ENCODE data around the gene ADD2.

The ADD2 gene

DNA sequence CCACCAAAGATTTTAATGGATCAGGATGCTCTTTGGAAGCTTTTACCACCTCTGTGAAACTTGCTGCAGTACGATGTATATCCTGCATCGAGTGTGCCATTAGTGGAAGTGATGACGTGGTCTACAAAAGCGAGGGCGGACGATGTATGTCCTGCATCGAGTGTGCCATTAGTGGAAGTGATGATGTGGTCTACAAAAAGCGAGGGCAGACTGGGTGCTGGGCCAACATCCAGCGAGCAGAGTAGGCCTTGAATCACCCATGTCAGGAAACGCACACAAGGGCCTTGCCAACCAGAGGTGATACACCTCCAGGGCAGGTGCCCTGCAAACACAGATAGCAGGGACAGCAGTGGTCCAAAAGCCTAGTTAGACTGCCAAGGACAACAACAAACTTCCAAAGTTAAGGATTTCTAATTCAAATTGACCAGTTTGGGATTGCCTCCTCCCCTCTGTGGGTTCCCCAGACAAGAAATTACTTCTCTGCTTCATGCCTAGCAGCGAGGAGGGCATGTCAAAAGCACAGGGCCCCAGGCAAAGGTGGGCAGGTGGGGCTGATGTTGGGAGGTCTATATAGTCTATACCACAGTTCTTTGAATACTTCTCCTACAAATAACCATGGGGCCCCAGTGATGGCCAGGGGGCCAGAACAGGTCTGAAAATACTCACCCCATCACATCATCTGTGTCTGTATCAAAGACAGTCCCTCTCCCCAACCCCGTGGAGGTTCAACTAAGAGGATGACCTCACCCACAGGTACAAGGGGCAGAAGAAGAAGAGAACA is 70.2 kb downstream of the ADD2 start:
- no peak for DNase-seq

DNA sequence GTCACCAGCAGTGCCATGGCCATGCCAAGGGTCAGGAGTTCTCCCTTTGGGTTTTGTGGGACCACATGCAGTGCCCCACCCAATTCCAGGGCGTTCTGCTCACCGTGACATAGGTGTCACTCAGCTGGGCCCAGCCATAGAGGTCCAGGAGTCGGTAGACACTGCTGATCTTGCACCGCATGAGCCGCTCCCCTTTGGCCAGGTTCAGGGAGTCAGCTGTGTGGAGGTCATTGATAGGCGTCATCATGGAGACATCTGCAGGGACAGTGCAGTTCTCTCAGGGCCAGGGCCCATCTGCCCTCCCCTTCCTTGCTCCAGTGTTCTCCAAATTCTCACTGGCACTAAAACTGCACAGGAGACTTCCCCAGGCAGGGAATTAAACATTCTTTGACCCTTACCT is 71.9 kb downstream of the ADD2 start:
- DNase-seq = no peak

DNA sequence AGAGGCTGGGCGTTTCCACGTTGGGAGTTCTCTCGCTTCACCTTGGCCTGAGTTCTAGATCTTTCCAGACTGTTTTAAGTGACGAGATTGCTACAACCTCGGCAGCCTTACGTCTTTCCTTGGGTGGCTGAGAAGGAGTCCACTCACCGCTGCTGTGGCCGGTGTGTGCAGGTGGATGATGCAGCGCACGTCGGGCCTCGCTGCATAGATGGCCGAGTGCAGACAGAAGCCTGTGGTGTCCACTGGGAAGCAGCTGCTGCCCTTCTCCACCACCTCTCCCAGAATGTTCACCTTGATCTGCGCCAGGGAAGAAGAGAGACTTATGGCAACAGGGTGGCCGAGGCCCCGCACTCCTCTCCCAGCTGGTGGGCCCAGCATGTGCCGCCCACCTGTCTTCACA is 75.7 kb downstream of the ADD2 start:
- DNase-seq = no peak

DNA sequence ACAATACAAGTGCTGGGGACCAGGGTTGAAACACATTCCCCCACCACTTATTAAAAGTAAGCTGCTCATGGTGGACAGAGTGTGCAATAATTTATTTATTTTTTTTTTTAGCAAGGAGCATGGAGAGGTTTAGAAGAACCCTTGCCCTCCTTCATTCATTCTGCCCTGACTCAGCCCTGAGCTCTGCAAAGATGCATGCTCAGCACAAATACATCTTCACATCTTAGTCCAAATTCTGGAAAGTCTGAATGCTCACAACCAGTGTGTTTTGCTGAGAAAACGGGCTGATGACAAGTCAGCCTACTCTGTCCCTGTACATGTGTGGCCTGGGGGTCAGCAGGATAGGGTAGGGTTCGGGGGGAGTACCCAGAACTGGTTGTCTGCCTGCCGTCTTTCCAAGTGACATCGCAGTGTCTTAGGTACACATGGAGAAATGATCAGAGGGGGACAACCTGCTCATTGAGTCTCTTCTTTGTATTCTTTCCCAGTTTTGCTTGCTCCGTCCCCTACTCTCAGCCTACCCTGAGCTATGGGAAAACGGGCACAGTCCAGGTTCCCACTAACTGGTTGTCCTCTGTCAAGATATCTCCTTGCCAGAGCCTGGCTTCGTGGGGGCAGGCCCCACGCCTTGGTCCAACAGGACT is 76.4 kb downstream of the ADD2 start:
- no peak for DNase-seq

DNA sequence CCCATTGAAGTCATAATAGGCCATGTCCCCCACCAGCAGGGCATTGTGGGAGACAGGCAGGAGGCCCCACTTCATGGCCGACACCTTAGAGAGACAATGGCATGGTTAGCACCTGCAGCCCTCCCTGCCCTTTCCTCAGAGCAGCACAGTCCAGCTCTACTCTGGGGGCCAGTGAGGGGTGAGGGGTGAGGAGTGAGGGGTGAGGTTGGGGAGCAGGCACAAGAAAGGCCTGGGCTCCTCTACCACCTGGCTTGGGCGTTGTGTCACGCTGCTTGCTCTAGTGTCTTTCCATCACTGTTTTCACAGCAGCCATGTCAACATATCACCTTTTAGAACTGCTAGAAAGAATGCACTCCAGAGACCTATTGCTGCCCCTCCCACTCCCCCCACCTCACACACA is 77.2 kb downstream of the ADD2 start:
- DNase-seq = no peak

DNA sequence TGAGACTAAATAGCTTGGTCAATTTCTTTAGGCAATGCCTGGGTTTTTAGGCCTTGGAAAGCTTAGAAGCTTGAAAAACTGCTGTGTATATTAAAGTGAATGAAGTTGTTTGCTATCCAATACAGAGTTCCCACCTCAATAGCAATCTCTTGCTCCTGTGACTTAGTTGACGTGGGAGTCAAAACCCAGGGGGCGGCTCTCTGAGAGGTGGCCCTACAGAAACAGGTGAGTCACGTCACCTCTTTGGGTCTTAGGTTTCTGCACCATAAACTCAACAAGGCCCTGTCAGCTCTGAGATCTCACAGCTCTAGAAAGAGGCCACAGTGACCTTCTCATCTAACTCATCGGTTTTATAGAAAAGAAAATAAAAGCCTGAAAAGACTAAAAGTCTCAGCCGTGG is 79.6 kb downstream of the ADD2 start:
- DNase-seq = no peak

DNA sequence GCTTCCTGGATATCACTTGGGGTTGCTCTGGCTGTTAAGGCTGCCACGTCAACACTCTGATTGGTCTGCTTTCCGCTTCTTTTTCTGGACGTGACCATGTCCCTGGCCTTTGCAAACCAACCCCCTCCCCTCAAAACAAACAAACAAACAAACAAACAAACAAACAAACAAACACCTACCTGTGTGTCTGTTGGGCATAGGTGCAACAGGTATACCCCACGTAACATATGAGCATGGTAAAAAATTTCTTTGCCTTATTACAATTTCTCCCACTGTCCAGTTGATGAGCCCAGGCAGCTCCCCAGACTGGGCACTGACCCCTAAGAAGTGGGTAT is 80.6 kb downstream of the ADD2 start:
- DNase-seq = no peak

DNA sequence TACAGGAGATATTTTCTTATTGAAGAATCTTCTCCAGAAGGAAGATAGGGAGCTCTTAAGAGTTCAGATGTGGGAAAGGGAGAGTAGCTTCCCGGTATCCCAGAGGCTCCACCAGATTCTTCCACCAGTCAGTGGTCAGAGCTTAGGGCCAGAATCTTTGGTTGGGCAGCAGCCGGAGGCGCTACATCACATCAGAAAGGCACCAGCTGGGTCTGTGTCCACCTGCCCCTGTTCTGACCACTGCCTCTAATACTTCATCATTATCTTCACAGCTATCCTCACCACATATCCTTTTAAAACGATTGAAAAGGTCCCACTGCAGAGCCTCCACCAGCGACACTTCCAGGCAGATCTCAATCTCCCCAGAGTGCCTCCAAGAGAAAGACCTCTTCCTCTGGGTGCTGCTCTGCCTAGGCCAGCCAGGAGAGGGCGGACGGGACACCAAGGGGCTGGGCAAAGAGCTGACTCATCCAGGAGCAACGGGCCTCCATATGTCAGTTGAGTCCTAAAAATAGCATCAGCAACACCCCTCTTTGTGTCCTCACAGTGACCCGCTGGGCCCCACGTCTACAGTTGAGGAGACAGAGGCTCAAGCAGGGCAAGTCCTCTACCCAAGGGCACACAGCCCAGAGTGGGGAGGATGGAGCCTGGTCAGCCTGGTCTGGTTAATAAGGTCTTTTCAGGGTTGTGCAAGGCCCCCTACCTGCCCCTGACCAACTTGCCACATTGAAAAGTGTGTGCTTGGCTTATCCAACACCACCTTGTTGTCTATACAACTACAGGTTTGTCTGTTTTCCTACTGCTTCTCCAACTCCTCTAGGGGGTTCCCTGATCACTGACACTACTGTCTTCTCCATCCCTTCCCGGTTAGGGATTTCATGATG is 81.2 kb downstream of the ADD2 start:
- DNase-seq = peak; percentile 41

DNA sequence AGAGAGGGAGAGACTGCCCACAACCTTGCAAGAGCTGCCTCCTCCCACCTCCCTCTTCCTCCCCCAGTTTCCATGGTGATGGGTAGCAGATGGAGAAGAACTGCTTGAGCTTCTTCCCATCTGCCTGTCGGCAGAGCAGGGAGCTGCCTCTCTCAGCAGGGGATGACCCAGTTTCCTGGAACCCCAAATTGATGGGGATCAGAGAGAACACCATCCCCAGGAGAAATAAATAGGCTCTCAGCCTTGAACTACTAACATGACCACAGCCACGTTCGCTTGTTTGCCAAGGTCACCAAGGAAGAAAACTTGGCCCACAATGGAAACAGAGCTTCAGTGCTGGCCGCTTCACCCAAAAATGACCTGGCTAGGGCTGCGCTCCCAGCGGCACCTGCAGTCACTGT is 82.2 kb downstream of the ADD2 start:
- DNase-seq = peak; percentile 92

DNA sequence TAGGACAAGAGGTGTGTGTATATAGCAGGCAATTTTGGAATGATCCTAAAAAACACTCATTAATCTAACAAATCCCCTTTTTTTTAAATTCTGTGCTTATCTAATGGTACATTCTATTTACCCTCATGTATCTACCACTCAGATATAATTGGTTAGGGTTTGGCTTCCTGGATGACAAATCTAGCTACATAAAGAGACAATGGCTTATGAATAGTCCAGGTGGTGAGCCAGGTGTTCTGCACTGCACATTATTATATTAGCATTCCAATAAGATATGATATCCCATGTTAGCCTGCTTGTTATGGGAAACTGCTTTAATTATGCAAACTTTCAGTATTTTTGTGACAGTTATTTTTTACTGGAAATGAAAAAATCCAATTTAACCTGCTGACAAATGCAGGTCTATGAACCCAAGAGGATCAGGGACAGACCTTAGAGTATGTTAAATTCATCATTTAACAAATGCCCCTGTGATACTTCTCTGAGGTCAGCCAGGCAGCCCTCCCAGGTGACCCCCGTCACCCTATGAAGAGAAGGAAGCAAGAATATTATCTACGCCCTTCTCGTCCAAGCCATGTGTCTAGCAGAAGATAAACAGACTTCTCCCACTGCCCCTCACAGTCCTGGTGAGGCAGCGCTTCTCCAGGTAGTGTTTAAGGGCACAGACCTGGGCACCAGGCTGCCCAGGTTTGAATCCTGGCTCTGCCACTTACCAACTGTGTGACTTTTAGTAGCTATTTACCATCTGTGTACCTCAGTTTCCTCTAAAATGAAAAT is 83.0 kb downstream of the ADD2 start:
- DNase-seq = peak; percentile 23

DNA sequence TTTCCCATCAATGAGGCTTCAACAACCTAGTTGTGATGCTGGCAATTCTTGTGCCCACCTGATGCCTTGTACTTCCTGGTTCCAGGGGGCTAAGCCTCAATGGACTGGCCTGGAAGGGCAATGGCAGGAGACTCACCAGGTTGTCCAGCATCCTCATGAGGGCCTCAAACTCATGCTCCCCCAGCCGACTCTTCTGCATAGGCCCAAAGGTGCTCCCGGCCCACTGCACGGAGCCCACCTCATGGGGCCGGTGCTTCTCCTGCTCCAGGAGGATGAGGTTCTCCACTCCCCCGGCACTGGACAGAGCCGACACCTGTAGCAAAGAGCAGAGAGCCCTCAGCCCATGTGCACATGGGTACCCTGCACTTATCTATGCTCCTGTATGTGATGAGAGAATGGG is 84.5 kb downstream of the ADD2 start:
- no peak for DNase-seq

DNA sequence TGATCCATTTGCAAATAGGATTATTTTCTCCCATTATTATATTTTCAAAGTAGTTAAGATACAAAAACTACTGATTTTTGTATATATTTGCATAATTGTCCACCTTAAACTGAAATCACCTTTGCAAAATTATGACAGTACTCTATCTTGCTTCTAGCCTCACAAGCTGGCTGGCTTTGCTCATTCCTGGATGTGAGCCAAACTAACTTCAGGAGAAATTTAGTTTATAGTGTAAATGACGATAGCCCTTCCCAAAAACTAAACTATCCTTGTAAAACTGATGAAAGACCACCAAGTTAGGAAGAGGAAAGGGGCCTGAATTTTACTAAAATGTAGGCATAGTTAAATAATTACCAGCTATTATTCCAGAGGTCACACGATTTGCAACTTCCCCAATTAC is 87.3 kb downstream of the ADD2 start:
- no peak for DNase-seq

DNA sequence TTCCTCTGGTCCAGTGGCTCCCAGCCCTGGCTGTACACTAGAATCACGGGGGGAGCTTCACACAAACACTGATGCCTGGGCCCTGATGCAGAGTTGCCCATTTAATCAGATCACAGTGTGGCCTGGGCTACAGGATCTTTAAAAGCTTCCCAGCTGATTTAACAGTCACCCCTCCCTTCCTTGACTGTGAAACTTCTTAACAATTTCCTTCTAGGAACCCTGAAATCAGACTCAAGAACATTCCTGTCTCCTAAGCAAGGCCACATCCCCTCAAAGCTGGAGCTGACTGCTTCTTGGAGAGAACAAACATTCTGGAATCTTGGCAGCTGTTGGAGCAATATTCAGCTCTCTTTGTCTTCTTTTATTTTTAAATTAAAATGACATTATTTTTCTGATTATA is 88.7 kb downstream of the ADD2 start:
- no peak for DNase-seq

DNA sequence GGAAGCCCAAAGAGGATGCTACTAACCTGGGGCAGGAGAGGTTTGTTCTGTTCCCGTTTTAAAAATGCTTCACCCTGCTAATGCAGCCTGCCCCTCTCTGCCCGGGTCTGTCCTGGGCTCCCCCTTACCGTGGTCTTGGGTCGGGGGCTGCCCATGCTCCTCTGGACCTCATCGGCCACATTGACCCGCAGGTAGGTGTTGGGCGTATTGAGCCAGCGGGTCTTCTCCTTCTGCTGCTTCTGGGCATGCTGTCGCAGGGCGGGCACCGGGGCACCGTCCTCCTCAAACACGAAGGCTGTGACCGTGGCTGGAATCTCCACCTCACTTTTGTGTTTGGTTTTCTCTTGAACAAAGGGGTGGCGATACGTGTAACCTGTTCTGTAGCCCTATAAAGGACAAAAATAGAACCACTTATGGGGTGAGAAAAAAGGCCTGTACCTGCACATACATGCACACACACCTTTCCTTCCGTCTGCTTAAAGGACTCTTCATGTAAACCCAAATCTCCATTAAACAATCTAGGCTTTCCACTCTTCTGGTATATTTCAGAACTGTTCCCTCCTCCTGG is 89.3 kb downstream of the ADD2 start:
- no peak for DNase-seq

DNA sequence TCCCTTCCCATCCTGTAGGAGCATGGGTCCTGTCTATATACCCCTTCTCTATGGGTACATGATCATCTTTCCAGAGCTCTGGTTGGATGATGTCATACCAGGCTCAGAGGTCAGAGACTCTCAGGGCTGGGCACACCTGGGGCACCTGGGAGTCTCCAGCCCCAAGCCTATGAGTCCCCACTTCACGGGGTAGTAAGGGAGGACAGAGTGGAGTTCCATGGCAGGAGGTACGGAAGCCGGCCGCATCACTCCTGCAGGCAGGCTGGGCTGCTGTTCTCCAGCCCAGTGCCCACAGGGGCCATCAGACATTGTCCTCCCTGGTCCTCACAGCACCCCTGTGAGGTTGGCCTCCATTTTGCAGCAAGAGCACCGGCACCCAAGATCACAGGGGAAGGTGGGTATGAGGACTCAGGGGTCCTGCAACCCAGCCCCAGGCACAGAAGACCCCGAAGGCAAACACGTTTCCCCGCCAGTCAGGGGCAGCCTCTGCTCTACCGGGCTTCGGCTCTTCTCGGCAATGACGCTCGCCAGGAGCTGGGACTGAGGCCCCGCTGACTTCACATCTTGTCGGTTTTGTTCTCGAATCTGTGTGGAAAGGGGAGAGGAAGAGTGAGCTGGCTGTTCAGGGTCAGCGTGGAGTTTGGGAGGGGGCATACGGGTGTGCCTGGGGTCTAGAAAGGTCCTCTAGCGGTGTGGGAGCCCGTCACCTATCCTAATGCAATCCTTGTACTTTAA is 91.5 kb downstream of the ADD2 start:
- no peak for DNase-seq

DNA sequence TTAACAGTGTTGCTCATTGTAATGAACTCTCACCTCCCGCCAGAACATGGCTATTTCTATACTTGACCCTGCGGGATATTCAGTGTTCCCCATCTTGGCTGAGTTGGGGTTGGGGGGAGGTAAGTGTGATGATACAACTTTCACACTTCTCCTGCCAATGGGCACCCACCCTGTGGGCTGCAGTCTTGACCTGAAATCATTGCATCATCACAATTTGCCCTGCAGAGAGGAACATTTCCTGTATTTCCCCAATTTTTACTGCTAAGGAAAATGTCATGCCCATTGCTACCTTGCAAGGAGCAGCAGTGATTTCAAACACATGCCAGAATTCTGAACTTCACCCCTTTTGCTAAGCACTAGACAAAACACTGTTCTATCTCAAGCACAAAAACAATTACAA is 92.1 kb downstream of the ADD2 start:
- no peak for DNase-seq

DNA sequence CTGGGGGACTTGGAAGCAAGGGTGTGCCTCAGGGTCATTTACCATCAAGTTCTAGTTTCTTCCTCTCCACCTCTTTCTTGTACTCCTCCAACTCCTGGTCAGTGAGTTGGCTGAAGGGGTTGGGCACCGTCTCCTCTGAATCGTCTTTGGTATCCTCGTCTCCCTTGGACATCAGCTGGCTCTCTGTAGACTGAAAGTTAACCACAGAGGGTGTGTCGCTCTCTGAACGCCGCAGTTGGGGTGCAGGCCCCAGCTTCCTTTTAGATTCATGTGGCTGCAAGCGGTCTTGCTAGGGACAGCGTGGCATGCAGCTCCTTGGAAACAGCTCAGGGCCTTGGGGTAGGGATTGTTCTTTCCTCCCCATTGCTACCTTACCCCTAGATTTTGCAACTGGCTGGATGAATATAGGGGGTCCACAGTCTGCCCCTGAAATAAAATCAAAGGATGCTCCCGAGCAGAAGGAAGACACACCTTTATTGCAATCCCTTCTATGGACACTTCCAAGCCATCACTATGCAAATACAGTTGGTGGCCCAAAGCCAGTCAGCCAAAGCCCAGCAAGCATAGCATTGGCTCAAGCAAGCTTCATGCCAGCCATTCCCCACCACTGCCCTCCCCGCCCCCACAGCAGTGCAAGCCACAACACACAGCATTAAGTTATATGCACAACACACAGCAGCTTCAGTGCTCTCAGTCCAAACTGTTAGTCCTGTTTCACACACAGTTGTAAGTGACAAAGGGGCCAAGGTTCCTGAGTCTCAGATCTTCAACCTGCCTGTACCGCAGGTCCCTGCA is 93.2 kb downstream of the ADD2 start:
- no peak for DNase-seq

DNA sequence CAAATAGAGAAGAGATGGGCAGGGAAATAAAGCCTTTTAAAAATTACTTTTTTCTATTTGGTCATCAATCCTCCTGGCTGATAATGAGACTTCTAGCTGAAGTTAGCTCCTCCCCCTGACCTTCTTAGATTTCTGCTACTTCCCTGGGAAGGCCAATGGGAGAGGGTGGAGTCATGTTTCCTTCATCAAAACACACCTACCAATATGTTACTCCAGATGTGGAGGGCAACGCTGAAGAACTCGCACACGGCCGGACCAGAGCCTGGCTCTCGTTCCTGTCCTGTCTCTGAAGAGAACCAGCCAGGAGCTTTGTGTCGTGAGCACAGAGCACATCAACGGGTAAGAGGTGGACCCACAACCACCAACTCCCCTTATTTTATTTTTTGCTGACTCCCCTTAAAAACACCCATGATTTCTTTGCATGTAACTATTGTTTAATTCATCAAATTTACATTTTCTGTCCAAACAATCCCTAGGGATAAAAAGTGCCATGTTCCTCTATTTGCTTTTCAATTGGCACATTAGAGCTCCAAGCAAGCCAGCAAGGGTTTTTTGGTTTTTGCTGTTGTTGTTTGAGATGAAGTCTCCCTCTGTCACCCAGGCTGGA is 94.9 kb downstream of the ADD2 start:
- DNase-seq = peak; percentile 33

DNA sequence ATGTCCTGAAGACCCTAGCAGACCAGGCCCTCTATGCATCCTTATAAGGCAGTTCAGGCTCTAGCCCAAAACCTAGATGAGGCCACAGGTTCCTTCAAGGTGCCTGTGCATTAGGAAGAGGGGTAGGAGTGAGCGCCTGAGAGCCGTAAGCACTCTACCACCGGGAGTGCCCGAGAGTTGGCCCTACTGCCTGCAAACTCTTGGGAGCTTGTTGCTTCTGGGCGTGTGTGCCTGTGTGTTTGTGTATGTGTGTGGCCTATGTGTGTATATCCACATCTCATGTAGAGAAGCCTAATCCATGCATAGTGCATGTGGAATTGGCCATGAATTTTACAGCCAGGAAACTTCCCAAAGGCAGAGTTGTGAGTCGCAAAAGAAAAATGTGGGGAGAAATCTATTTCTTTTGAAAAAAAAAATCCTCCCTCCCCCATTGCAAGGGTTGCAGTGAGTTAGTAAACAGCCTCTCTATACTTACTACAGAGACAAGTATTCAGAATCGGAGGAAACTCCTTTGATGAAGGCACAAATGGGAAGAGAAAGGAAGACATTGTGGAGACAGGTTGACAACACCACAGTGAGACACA is 96.8 kb downstream of the ADD2 start:
- no peak for DNase-seq

DNA sequence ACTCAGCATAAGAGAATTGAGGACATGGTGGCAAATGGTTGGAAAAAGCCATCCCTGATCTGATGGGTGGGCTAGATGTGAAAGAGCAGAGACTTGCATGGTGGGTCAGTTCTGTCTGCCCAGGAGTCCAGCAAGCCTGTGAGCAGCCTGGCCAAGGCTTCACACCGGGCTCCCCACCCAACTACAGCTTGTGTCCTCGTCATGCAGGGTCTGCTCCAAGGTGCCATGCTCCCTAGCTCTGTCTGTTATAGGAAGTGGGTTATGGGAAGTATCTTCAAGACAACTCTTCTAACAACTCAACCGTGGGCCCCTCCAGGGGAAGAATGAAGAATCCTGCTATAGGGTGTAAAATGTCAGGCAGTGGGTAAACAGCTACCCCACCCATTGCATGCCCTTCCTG is 97.4 kb downstream of the ADD2 start:
- no peak for DNase-seq
